Muscle layer of duodenum (tissue), 2 donors: ENCODE results near the gene SLC1A7.

Source experiments
- H3K27ac ChIP-seq: one replicate; pipeline ENCODE4 v1.7.0; 2013; ENCODE audit warnings: mild to moderate bottlenecking, low read length
- H3K27me3 ChIP-seq: one replicate; pipeline ENCODE4 v1.7.0; 2013; ENCODE audit warnings: low read depth, mild to moderate bottlenecking, control low read depth, low read length
- H3K36me3 ChIP-seq, 2 donors: one replicate each; pipeline ENCODE4 v1.7.0; 2013; ENCODE audit warnings: low read length in 2 of 2, control low read depth in 1 of 2, mild to moderate bottlenecking in 1 of 2; ENCODE audit not compliant: insufficient read depth in 2 of 2, control insufficient read depth in 1 of 2
- H3K4me1 ChIP-seq, 2 donors: one replicate each; pipeline ENCODE4 v1.7.0; 2013; ENCODE audit warnings: low read length in 2 of 2, mild to moderate bottlenecking in 2 of 2, control low read depth in 1 of 2, moderate library complexity in 1 of 2; ENCODE audit not compliant: insufficient read depth in 2 of 2, control insufficient read depth in 1 of 2
- H3K4me3 ChIP-seq, 2 donors: one replicate each; pipeline ENCODE4 v1.7.0; 2013; ENCODE audit warnings: low read length in 2 of 2, low read depth in 1 of 2, mild to moderate bottlenecking in 1 of 2
- H3K9me3 ChIP-seq, 2 donors: one replicate each; pipeline ENCODE4 v1.7.0; 2013; ENCODE audit warnings: low read length in 2 of 2, control low read depth in 1 of 2, mild to moderate bottlenecking in 1 of 2; ENCODE audit not compliant: control insufficient read depth in 1 of 2
- donor health status: healthy.

The SLC1A7 gene

GRCh38 chr1:53047737-53048736 is 94.4 kb downstream of the SLC1A7 start:
- Histone ChIP-seq H3K4me1 (peaks cover 11 to 35% of the 10 kb centered on the region in 2 donors), H3K27ac (no peak overlapping the region), H3K36me3 (peaks cover 12 to 14% of the 10 kb centered on the region in 2 donors), H3K9me3 (no peaks in the 10 kb centered on the region), H3K4me3 (no peak overlapping the region), H3K27me3 (no peaks in the 10 kb centered on the region)

- H3K4me1 ChIP-seq = peaks cover 11 to 35% of the 10 kb centered on the region in 2 donors
- H3K27ac ChIP-seq = no peak overlapping the region
- H3K36me3 ChIP-seq = peaks cover 9 to 14% of the 10 kb centered on the region in 2 donors
- no peak overlapping the region for H3K4me3 ChIP-seq
- H3K9me3 ChIP-seq = no peaks in the 10 kb centered on the region
- H3K27me3 ChIP-seq = no peaks in the 10 kb centered on the region
These were observed 95.5 kb downstream of the SLC1A7 start for GRCh38 chr1:53046930-53047329.

DNA sequence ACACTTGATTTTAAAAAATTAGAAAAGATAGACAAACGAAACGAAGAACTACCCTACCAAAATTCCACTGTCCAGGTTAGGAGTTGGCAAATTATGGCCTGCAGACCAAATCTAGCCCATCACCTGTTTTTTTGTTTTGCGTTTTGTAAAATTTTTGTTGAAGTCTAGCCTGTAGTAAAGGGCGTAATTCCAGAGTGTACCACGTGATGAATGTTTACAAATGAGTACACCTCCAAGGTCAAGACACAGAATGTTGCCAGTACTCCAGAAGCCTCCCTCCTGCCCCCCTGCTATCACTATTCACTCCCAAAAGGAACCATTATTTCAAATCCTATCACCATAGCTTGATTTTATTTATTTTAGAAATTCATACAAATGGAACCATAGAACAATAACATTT is 97.5 kb downstream of the SLC1A7 start:
- Histone ChIP-seq H3K4me1 (peaks cover 11 to 30% of the 10 kb centered on the region in 2 donors), H3K36me3 (peaks cover 11 to 13% of the 10 kb centered on the region in 2 donors), H3K9me3 (no peaks in the 10 kb centered on the region), H3K27me3 (no peaks in the 10 kb centered on the region), H3K4me3 (no peak overlapping the region), H3K27ac (no peak overlapping the region)

- Histone ChIP-seq H3K4me3 (no peak overlapping the region), H3K27ac (peak overlapping the region; percentile 43), H3K9me3 (no peaks in the 10 kb centered on the region), H3K36me3 (peaks cover 21 to 26% of the 10 kb centered on the region in 2 donors), H3K27me3 (no peaks in the 10 kb centered on the region), H3K4me1 (peaks cover 8 to 15% of the 10 kb centered on the region in 2 donors)
These were observed 99.2 kb downstream of the SLC1A7 start for GRCh38 chr1:53043271-53043670.

GRCh38 chr1:53038566-53038965 is 103.9 kb downstream of the SLC1A7 start:
- Histone ChIP-seq H3K27me3 (no peaks in the 10 kb centered on the region), H3K27ac (no peak overlapping the region), H3K9me3 (no peaks in the 10 kb centered on the region), H3K4me3 (no peak overlapping the region), H3K4me1 (no peaks in the 10 kb centered on the region), H3K36me3 (peaks cover 16 to 26% of the 10 kb centered on the region in 2 donors)
